Hepatocyte (in vitro differentiated cells): ENCODE measurements around the gene P3R3URF. TPM values are rescaled to one million over a fixed set of nuclear protein-coding genes. Genes with fewer than 3 reads are reported as not detected.

Source experiments
- DNase-seq: peaks from one replicate; pipeline ENCODE4 v3.0.0-alpha.2; 2016; ENCODE audit warnings: low spot score
- H2AFZ ChIP-seq: fragments of 200-600 bp; sonication (generic); 2 replicates; pipeline ENCODE4 v1.6.0; 2016; ENCODE audit warnings: antibody characterized with exemption, mild to moderate bottlenecking
- H3K27ac ChIP-seq: fragments of 200-600 bp; sonication (generic); 2 replicates; pipeline ENCODE4 v1.5.1; 2016; ENCODE audit warnings: mild to moderate bottlenecking
- H3K27me3 ChIP-seq: fragments of 200-600 bp; sonication (generic); 2 replicates; pipeline ENCODE4 v1.6.1; 2016
- H3K36me3 ChIP-seq: fragments of 200-600 bp; sonication (generic); replicated peaks from 2 replicates; pipeline ENCODE4 v1.5.1; 2016; ENCODE audit warnings: low read depth; ENCODE audit not compliant: insufficient read depth
- H3K4me1 ChIP-seq: fragments of 200-600 bp; sonication (generic); 2 replicates; pipeline ENCODE4 v1.5.1; 2016; ENCODE audit warnings: mild to moderate bottlenecking, moderate library complexity; ENCODE audit not compliant: insufficient read depth
- H3K4me2 ChIP-seq: fragments of 200-600 bp; sonication (generic); 2 replicates; pipeline ENCODE4 v1.6.0; 2016
- H3K4me3 ChIP-seq: fragments of 200-600 bp; sonication (generic); 2 replicates; pipeline ENCODE4 v1.5.1; 2016; ENCODE audit warnings: mild to moderate bottlenecking
- H3K79me2 ChIP-seq: fragments of 200-600 bp; sonication (generic); 2 replicates; pipeline ENCODE4 v1.6.0; 2017; ENCODE audit warnings: mild to moderate bottlenecking
- H3K9me2 ChIP-seq: fragments of 200-600 bp; sonication (generic); replicated peaks from 2 replicates; pipeline ENCODE4 v1.6.0; 2017; ENCODE audit warnings: mild to moderate bottlenecking; ENCODE audit not compliant: insufficient read depth
- H3K9me3 ChIP-seq: fragments of 200-600 bp; sonication (generic); 2 replicates; pipeline ENCODE4 v1.5.1; 2016; ENCODE audit warnings: low read depth, mild to moderate bottlenecking
- H4K20me1 ChIP-seq: fragments of 200-600 bp; sonication (generic); 2 replicates; pipeline ENCODE4 v1.6.0; 2016; ENCODE audit warnings: mild to moderate bottlenecking; ENCODE audit not compliant: insufficient read depth, poor library complexity, severe bottlenecking
- CTCF ChIP-seq: fragments of 200-600 bp; sonication (generic); IDR thresholded peaks from 2 replicates; pipeline ENCODE4 v1.5.1; 2016; ENCODE audit warnings: antibody characterized with exemption, mild to moderate bottlenecking; ENCODE audit not compliant: poor library complexity
- EZH2 ChIP-seq: fragments of 200-600 bp; sonication (generic); IDR thresholded peaks from 2 replicates; pipeline ENCODE4 v1.6.1; 2016; ENCODE audit warnings: antibody characterized with exemption, mild to moderate bottlenecking, borderline replicate concordance
- EZH2phosphoT487 ChIP-seq: fragments of 200-600 bp; sonication (generic); IDR thresholded peaks from one replicate; pipeline ENCODE4 v1.6.1; 2018; ENCODE audit warnings: antibody characterized with exemption, mild to moderate bottlenecking, low read depth, moderate library complexity; ENCODE audit not compliant: unreplicated experiment, severe bottlenecking
- WGBS: methylation state at CpG from one replicate; pipeline ENCODE4 v1.1.6; 2016; ENCODE audit warnings: low lambda C conversion rate; ENCODE audit errors: missing lambda C conversion rate; 5-methylcytosine and 5-hydroxymethylcytosine counted together
- polyA plus RNA-seq: library from polyadenylated mRNA; unstranded; fragments of >200 nt; fragmentation: Nextera tagmentation; extraction: Ambion mirVana; gene quantifications from 2 replicates; pipeline ENCODE4 v1.2.1, GENCODE V29; 2016
- total RNA-seq: library from RNA; depleted of rRNA; stranded (reverse); fragments of >200 nt; gene quantifications from 2 replicates; pipeline ENCODE4 v1.2.3, GENCODE V29; 2014

Gene P3R3URF
- total and polyA plus RNA-seq, 2 experiments from 2014 or later: not detected

- Histone ChIP-seq H2AFZ (no peak overlapping the region), H3K4me1 (peaks cover 21% of the 10 kb centered on the region), H3K27me3 (no peaks in the 10 kb centered on the region), H3K27ac (no peak overlapping the region), H3K79me2 (no peaks in the 10 kb centered on the region), H3K36me3 (no peaks in the 10 kb centered on the region), H3K9me2 (no peaks in the 10 kb centered on the region), H3K9me3 (no peaks in the 10 kb centered on the region), H4K20me1 (no peaks in the 10 kb centered on the region), H3K4me2 (no peak overlapping the region), H3K4me3 (no peak overlapping the region)
- WGBS: 57% methylated on average over 6 of the region's 6 CpGs
- no peak for DNase-seq
- TF ChIP-seq CTCF (no peak), EZH2phosphoT487 (no peak), EZH2 (no peak)
Observed at GRCh38 chr1:46171871-46172270, 4.4 kb downstream of the P3R3URF start.

GRCh38 chr1:46171351-46171750 is 4.9 kb downstream of the P3R3URF start:
- WGBS: 96% methylated on average over 8 of the region's 8 CpGs
- Histone ChIP-seq H4K20me1 (no peaks in the 10 kb centered on the region), H2AFZ (no peak overlapping the region), H3K27ac (no peak overlapping the region), H3K4me2 (no peak overlapping the region), H3K27me3 (no peaks in the 10 kb centered on the region), H3K36me3 (no peaks in the 10 kb centered on the region), H3K79me2 (no peaks in the 10 kb centered on the region), H3K9me2 (no peaks in the 10 kb centered on the region), H3K9me3 (no peaks in the 10 kb centered on the region), H3K4me1 (peaks cover 21% of the 10 kb centered on the region), H3K4me3 (no peak overlapping the region)
- no peak for DNase-seq
- no peak for TF ChIP-seq CTCF
- no peak for TF ChIP-seq EZH2phosphoT487
- no peak for TF ChIP-seq EZH2

- H3K27me3 ChIP-seq: no peaks in the 10 kb centered on the region
- H3K4me1 ChIP-seq: peaks cover 18% of the 10 kb centered on the region
- H3K36me3 ChIP-seq: no peaks in the 10 kb centered on the region
- no peak for DNase-seq
- H3K4me3 ChIP-seq: no peak overlapping the region
- TF ChIP-seq EZH2 (no peak), EZH2phosphoT487 (no peak), CTCF (no peak)
- no peak overlapping the region for H3K27ac ChIP-seq
- no peak overlapping the region for H3K4me2 ChIP-seq
- no peaks in the 10 kb centered on the region for H3K9me2 ChIP-seq
- H3K79me2 ChIP-seq: no peaks in the 10 kb centered on the region
- 81% methylated on average over 3 of the region's 3 CpGs for WGBS
- H2AFZ ChIP-seq: no peak overlapping the region
- no peaks in the 10 kb centered on the region for H4K20me1 ChIP-seq
- H3K9me3 ChIP-seq: no peaks in the 10 kb centered on the region
Observed at GRCh38 chr1:46169811-46170454, 6.4 kb downstream of the P3R3URF start.
